ENCODE results near the gene KIF3C. TPM values are rescaled to one million over a fixed set of nuclear protein-coding genes. Genes with fewer than 3 reads are reported as not detected.
"Not testable (repeated sequence)": the region's sequence is repeated elsewhere in the genome, so short reads cannot be mapped to it uniquely, and the experiment has no call there.

The KIF3C gene
- total RNA-seq, 4 donors from 2014 or later: 6.6 to 14.3 (median 9.3) TPM

DNA sequence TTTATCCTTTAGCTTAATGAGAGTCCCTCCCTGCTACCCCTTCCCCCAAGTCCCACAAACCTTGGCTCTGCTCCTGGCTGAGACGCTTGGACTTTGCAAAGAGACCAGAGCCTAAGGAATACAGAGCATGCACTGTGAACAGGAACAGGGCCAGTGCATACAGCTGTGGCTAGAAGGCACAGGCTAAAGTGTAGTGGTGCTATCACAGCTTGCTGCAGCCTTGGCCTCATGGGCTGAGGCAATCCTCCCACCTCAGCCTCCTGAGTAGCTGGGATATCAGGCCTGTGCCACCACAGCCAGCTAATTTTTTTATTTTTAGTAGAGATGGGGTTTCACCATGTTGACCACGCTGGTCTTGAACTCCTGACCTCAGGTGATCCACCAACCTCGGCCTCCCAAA is 64.5 kb downstream of the KIF3C start:
- Histone ChIP-seq H3K27me3 (peaks cover 0 to 13% (median 0%) of the 10 kb centered on the region in 4 donors), H3K4me1 (peaks cover 0 to 11% (median 8%) of the 10 kb centered on the region in 4 donors), H3K27ac (replicated peaks in 1 of 4) (no peak overlapping the region), H3K36me3 (no peaks in the 10 kb centered on the region), H3K9me3 (no peaks in the 10 kb centered on the region), H3K4me3 (no peak overlapping the region)
- intact Hi-C loops (cut with DNase I): no loop called here
- TF ChIP-seq POLR2AphosphoS5 (IDR thresholded peaks at IDR 0.05) (no peak), EP300 (IDR thresholded peaks at IDR 0.05) (no peak), POLR2A (IDR thresholded peaks at IDR 0.05; ENCODE audit: low read depth) (no peak)
- TF ChIP-seq, protein P1, sequence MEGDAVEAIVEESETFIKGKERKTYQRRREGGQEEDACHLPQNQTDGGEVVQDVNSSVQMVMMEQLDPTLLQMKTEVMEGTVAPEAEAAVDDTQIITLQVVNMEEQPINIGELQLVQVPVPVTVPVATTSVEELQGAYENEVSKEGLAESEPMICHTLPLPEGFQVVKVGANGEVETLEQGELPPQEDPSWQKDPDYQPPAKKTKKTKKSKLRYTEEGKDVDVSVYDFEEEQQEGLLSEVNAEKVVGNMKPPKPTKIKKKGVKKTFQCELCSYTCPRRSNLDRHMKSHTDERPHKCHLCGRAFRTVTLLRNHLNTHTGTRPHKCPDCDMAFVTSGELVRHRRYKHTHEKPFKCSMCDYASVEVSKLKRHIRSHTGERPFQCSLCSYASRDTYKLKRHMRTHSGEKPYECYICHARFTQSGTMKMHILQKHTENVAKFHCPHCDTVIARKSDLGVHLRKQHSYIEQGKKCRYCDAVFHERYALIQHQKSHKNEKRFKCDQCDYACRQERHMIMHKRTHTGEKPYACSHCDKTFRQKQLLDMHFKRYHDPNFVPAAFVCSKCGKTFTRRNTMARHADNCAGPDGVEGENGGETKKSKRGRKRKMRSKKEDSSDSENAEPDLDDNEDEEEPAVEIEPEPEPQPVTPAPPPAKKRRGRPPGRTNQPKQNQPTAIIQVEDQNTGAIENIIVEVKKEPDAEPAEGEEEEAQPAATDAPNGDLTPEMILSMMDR (IDR thresholded peaks at IDR 0.05): no peak
- 87% methylated on average over 3 of the region's 3 CpGs for WGBS
- no peak for DNase-seq (ENCODE audit: extremely low spot score)

DNA sequence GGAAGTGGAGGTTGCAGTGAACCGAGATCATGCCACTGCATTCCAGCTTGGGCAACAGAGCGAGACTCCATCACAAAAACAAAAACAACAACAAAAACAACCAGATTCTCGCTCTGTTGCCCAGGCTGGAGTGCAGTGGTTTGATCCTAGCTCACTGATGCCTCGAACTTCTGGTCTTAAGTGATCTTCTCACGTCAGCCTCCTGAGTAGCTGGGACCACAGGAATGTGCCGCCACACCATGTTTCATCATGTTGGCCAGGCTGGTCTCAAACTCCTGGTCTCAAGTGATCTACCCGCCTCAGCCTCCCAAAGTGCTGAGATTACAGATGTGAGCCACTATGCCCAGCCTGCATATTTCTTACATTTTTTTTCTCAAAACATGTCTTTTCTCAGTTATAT is 64.9 kb downstream of the KIF3C start:
- DNase-seq (ENCODE audit: extremely low spot score); H3K27ac ChIP-seq (replicated peaks in 1 of 4); H3K4me3 ChIP-seq; H3K36me3 ChIP-seq; intact Hi-C loops (cut with DNase I); H3K9me3 ChIP-seq: not testable (repeated sequence)
- WGBS: 91% methylated on average over 7 of the region's 7 CpGs
- H3K4me1 ChIP-seq: peaks cover 0 to 12% (median 9%) of the 10 kb centered on the region in 4 donors
- H3K27me3 ChIP-seq: peaks cover 0 to 13% (median 0%) of the 10 kb centered on the region in 4 donors

DNA sequence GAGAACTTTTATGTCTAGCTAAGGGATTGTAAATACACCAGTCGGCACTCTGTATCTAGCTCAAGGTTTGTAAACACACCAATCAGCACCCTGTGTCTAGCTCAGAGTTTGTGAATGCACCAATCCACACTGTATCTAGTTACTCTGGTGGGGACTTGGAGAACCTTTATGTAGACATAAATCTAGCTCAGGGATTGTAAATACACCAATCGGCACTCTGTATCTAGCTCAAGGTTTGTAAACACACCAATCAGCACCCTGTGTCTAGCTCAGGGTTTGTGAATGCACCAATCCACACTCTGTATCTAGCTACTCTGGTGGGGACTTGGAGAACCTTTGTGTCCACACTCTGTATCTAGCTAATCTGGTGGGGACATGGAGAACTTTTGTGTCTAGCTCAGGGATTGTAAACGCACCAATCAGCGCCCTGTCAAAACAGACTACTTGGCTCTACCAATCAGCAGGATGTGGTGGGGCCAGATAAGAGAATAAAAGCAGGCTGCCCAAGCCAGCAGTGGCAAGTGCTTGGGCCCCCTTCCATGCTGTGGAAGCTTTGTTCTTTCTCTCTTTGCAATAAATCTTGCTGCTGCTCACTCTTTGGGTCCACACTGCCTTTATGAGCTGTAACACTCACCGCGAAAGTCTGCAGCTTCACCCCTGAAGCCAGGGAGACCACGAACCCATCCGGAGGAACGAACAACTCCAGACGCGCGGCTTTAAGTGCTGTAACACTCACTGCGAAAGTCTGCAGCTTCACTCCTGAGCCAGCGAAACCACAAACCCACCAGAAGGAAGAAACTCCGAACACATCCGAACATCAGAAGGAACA is 66.1 kb downstream of the KIF3C start:
- H3K27ac ChIP-seq (replicated peaks in 1 of 4); H3K9me3 ChIP-seq; intact Hi-C loops (cut with DNase I); H3K4me3 ChIP-seq; DNase-seq (ENCODE audit: extremely low spot score); H3K27me3 ChIP-seq; H3K36me3 ChIP-seq: not testable (repeated sequence)
- WGBS: 83% methylated on average over 13 of the region's 16 CpGs
- peaks cover 0 to 12% (median 9%) of the 10 kb centered on the region in 4 donors for H3K4me1 ChIP-seq

DNA sequence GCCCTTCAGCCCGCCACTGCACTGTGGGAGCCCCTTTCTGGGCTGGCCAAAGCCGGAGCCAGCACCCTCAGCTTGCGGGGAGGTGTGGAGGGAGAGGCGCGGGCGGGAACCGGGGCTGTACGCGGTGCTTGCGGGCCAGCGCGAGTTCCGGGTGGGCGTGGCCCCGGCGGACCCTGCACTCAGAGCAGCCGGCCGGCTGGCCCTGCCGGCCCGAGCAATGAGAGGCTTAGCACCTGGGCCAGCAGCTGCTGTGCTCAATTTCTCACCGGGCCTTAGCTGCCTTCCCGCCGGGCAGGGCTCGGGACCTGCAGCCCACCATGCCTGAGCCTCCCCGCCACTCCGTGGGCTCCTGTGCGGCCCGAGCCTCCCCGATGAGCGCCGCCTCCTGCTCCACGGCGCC is 66.9 kb downstream of the KIF3C start:
- H3K27me3 ChIP-seq; H3K4me3 ChIP-seq; H3K9me3 ChIP-seq; H3K27ac ChIP-seq (replicated peaks in 1 of 4); intact Hi-C loops (cut with DNase I); DNase-seq (ENCODE audit: extremely low spot score); H3K36me3 ChIP-seq: not testable (repeated sequence)
- WGBS: 94% methylated on average over 13 of the region's 33 CpGs
- peaks cover 0 to 12% (median 9%) of the 10 kb centered on the region in 4 donors for H3K4me1 ChIP-seq

DNA sequence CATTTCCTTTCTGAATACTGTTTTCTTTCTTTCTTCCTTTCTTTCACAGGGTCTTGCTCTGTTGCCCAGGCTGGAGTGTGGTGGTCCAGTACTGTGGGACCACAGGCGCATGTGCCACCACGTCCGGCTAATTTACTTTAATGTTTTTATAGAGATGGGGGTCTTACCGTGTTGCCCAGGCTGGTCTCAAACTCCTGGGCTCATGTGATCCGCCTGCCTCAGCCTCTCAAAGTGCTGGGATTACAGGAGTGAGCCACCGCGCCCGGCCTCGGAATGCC is 68.7 kb downstream of the KIF3C start:
- intact Hi-C loops (cut with DNase I); H3K27ac ChIP-seq (replicated peaks in 1 of 4); H3K36me3 ChIP-seq; DNase-seq (ENCODE audit: extremely low spot score); H3K27me3 ChIP-seq; H3K4me3 ChIP-seq; H3K9me3 ChIP-seq: not testable (repeated sequence)
- peaks cover 0 to 12% (median 9%) of the 10 kb centered on the region in 4 donors for H3K4me1 ChIP-seq
- WGBS: 83% methylated on average over 9 of the region's 9 CpGs

DNA sequence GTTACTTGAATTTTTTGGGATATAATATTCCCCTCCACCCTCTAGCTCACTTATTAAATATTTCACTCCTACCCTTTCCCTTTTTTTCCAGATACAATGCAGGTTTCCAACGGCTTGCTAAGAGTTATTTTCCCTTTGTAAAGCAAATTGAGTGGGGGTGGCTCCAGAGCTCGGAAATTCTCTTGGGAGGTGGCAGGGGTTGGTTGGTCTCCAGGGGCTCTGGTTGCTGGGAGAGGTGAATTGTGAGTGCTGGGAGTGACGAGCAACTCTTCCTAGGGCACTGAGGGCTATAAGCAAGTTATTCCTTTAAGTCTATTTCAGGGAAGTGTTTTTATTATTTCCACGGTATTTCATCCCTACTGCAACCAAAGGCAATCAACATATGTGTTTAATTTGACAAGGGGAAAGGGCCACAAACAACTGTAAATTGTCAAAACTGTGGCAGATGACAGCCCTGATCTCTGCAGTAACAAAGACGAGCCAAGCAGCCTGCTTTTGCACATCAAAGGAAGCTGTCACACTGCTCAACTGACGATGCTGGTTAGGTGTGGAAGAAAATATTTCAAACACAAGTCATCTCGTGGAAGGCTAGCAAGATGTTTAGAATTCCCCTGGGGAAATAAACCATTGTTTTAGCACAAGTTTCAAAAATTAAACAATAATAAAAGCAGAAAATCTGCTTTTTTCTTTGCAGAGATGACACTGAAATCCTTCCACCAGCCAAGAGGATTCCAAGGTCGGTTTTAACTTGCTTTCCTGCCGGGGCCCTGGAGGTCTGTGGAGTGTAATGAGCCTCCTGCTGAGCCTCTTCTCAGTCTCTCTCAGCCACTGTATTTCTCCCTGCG is 69.2 kb downstream of the KIF3C start:
- TF ChIP-seq POLR2A (IDR thresholded peaks at IDR 0.05; ENCODE audit: low read depth): no peak
- TF ChIP-seq, protein P1 (IDR thresholded peaks at IDR 0.05): no peak
- TF ChIP-seq POLR2AphosphoS5 (IDR thresholded peaks at IDR 0.05): no peak
- TF ChIP-seq EP300 (IDR thresholded peaks at IDR 0.05): no peak
- intact Hi-C loops (cut with DNase I): no loop called here
- Histone ChIP-seq H3K4me1 (peaks cover 0 to 12% (median 9%) of the 10 kb centered on the region in 4 donors), H3K9me3 (no peaks in the 10 kb centered on the region), H3K27me3 (no peaks in the 10 kb centered on the region), H3K36me3 (no peaks in the 10 kb centered on the region), H3K4me3 (no peak overlapping the region), H3K27ac (replicated peaks in 1 of 4) (no peak overlapping the region)
- 23% methylated on average over 10 of the region's 10 CpGs for WGBS
- DNase-seq (ENCODE audit: extremely low spot score): no peak

DNA sequence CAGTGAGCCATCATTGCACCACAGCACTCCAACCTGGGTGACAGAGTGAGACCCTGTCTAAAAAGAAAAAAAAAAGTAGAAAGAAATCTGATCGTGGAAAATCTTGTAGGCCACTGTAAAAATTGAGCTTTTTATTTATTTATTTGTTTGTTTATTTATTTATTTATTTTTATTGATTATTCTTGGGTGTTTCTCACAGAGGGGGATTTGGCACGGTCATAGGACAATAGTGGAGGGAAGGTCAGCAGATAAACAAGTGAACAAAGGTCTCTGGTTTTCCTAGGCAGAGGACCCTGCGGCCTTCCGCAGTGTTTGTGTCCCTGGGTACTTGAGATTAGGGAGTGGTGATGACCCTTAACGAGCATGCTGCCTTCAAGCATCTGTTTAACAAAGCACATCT is 72.7 kb downstream of the KIF3C start:
- WGBS: 72% methylated on average over 3 of the region's 5 CpGs
- H3K27ac ChIP-seq (replicated peaks in 1 of 4); H3K27me3 ChIP-seq; DNase-seq (ENCODE audit: extremely low spot score); H3K4me3 ChIP-seq; H3K9me3 ChIP-seq; intact Hi-C loops (cut with DNase I); H3K36me3 ChIP-seq: not testable (repeated sequence)
- peaks cover 0 to 12% (median 9%) of the 10 kb centered on the region in 4 donors for H3K4me1 ChIP-seq
